NCI-H2227 treated with DMSO at 0.1 percent for 48 hours (cell line): ENCODE results near the gene PRCC.

Experiments used
- DNase-seq: peaks from one replicate; lab custom pipeline; 2025; lab: John Stamatoyannopoulos, UW

PRCC gene

GRCh38 chr1:156844102-156844501 is 76.8 kb downstream of the PRCC start:
- DNase-seq, result no peak

- DNase-seq, result no peak
Observed at GRCh38 chr1:156844638-156845037, 77.3 kb downstream of the PRCC start.

- DNase-seq, result no peak
Observed at GRCh38 chr1:156845055-156845952, 78.0 kb downstream of the PRCC start.

- no peak for DNase-seq
Observed at GRCh38 chr1:156845953-156846545, 78.7 kb downstream of the PRCC start.

- no peak for DNase-seq
Observed at GRCh38 chr1:156846643-156847042, 79.3 kb downstream of the PRCC start.

- DNase-seq, result no peak
Observed at GRCh38 chr1:156847591-156848460, 80.5 kb downstream of the PRCC start.

- no peak for DNase-seq
Observed at GRCh38 chr1:156848461-156849150, 81.3 kb downstream of the PRCC start.

GRCh38 chr1:156849151-156849496 is 81.8 kb downstream of the PRCC start:
- DNase-seq, result no peak
